ENCODE measurements around the gene SVOPL.

GRCh38 chr7:138569418-138569817, 131.7 kb downstream of the SVOPL start:
- TF ChIP-seq CTCF (IDR thresholded peaks at IDR 0.05; ENCODE audit: borderline replicate concordance, extremely low read depth, low read length, poor library complexity, severe bottlenecking), result no peak
- TF ChIP-seq EZH2 (IDR thresholded peaks at IDR 0.05; ENCODE audit: borderline replicate concordance, low read depth, low read length, severe bottlenecking), result no peak
